GM12878 (cell line): Measurements from ENCODE around the gene SLC16A9. TPM values are rescaled to one million over a fixed set of nuclear protein-coding genes. Genes with fewer than 3 reads are reported as not detected.

Experiments used
- ATAC-seq: fragments of 200-7000 bp; cut with Tn5 transposase; 3 replicates; pipeline ENCODE4 v1.9.1; 2020; ENCODE audit warnings: mild to moderate bottlenecking, moderate library complexity
- BruUV-seq: library from RNA; stranded (reverse); fragments of 400-500 nt; replicated peaks from 2 replicates; lab custom pipeline; 2021; lab: Mats Ljungman, UMichigan
- CTCF ChIA-PET: fragments of 300-600 bp; sonication (Branson Sonifier 250); formaldehyde crosslinking; extraction: SDS; loops from one replicate; lab custom pipeline; 2021; ENCODE audit warnings: inconsistent platforms; lab: Yijun Ruan, JAX
- POLR2A ChIA-PET: fragments of 350-600 bp; formaldehyde crosslinking; extraction: SDS; loops from one replicate; lab custom pipeline; 2021; ENCODE audit warnings: inconsistent platforms; lab: Charles Lee
- RAD21 ChIA-PET: fragments of 300-600 bp; sonication (Branson Sonifier 250); formaldehyde crosslinking; loops from one replicate; lab custom pipeline; 2023; ENCODE audit warnings: antibody characterized with exemption; ENCODE audit not compliant: unreplicated experiment; lab: Charles Lee
- SMC1A ChIA-PET: fragments of 300-600 bp; sonication (Branson Sonifier 250); formaldehyde crosslinking; loops from one replicate; lab custom pipeline; 2023; ENCODE audit not compliant: unreplicated experiment, uncharacterized antibody; lab: Charles Lee
- DNase-seq: peaks from one replicate; pipeline ENCODE4 v3.0.0-alpha.2; 2011; ENCODE audit warnings: low read depth, low spot score
- FAIRE-seq: peaks from 3 replicates; lab custom pipeline; 2011; peaks lifted over from hg19 to GRCh38; lab: Jason Lieb, UNC
- H2AFZ ChIP-seq: 2 replicates; pipeline ENCODE4 v1.6.0; 2011; ENCODE audit warnings: low read depth, low read length, control low read depth; ENCODE audit not compliant: control insufficient read depth
- H3K27ac ChIP-seq: 2 replicates; pipeline ENCODE4 v1.5.1; 2011; ENCODE audit warnings: control low read depth; ENCODE audit not compliant: control insufficient read depth, insufficient read depth
- H3K27me3 ChIP-seq, 2 experiments: replicated peaks in 1 of 2; 2 replicates each; pipeline versions ENCODE4 v1.6.0 to v1.6.1; 2011; ENCODE audit warnings: low read length in 1 of 2; ENCODE audit not compliant: control insufficient read depth in 2 of 2, insufficient read depth in 2 of 2
- H3K36me3 ChIP-seq, 2 experiments: 2 replicates each; pipeline ENCODE4 v1.5.1; 2011; ENCODE audit warnings: low read length in 1 of 2; ENCODE audit not compliant: control insufficient read depth in 2 of 2, insufficient read depth in 2 of 2
- H3K4me1 ChIP-seq: 2 replicates; pipeline ENCODE4 v1.6.1; 2011; ENCODE audit warnings: mild to moderate bottlenecking, low read length, moderate library complexity, mixed read lengths; ENCODE audit not compliant: control insufficient read depth, insufficient read depth
- H3K4me2 ChIP-seq: 2 replicates; pipeline ENCODE4 v1.6.0; 2011; ENCODE audit warnings: control low read depth; ENCODE audit not compliant: control insufficient read depth, insufficient read depth
- H3K4me3 ChIP-seq: fragments of 200-600 bp; sonication (generic); 2 replicates; pipeline ENCODE4 v1.5.1; 2016
- H3K79me2 ChIP-seq: 2 replicates; pipeline ENCODE4 v1.6.0; 2011; ENCODE audit warnings: low read length; ENCODE audit not compliant: control insufficient read depth, insufficient read depth
- H3K9ac ChIP-seq: 2 replicates; pipeline ENCODE4 v1.8.0; 2011; ENCODE audit warnings: low read length, control low read depth, mixed read lengths; ENCODE audit not compliant: control insufficient read depth, insufficient read depth
- H3K9me3 ChIP-seq: replicated peaks from 3 replicates; pipeline ENCODE4 v1.5.1; 2011; ENCODE audit warnings: mild to moderate bottlenecking, low read length; ENCODE audit not compliant: control insufficient read depth, insufficient read depth
- H4K20me1 ChIP-seq: 2 replicates; pipeline ENCODE4 v1.6.0; 2011; ENCODE audit not compliant: control insufficient read depth, insufficient read depth
- ATF2 ChIP-seq: IDR thresholded peaks from 2 replicates; pipeline ENCODE4 v1.6.1; 2012; ENCODE audit warnings: low read length, inconsistent platforms
- BACH1 ChIP-seq: fragments of 450-650 bp; IDR thresholded peaks from 2 replicates; pipeline ENCODE4 v1.6.1; 2017; ENCODE audit warnings: mild to moderate bottlenecking, borderline replicate concordance
- BCL11A ChIP-seq: IDR thresholded peaks from 2 replicates; pipeline ENCODE4 v1.6.1; 2011; ENCODE audit warnings: low read depth, low read length
- BCL3 ChIP-seq: IDR thresholded peaks from 2 replicates; pipeline ENCODE4 v1.6.1; 2011; ENCODE audit warnings: borderline replicate concordance, low read depth, mild to moderate bottlenecking, moderate library complexity, low read length; ENCODE audit not compliant: insufficient read depth, poor library complexity, severe bottlenecking
- DPF2 ChIP-seq: fragments of 450-650 bp; IDR thresholded peaks from 2 replicates; pipeline ENCODE4 v1.6.1; 2017; ENCODE audit warnings: mild to moderate bottlenecking
- MLLT1 ChIP-seq: fragments of 450-650 bp; IDR thresholded peaks from 2 replicates; pipeline ENCODE4 v1.6.1; 2016; ENCODE audit warnings: mild to moderate bottlenecking
- NFYA ChIP-seq: IDR thresholded peaks from 2 replicates; pipeline ENCODE4 v1.6.1; 2011; ENCODE audit warnings: low read depth, mild to moderate bottlenecking, low read length, improper control_type of control experiment, borderline replicate concordance
- PBX3 ChIP-seq: IDR thresholded peaks from 2 replicates; pipeline ENCODE4 v1.6.1; 2011; ENCODE audit warnings: mild to moderate bottlenecking, low read depth, low read length, moderate library complexity; ENCODE audit not compliant: insufficient replicate concordance
- SIN3A ChIP-seq: IDR thresholded peaks from 2 replicates; pipeline ENCODE4 v1.6.1; 2012; ENCODE audit warnings: low read depth, low read length, improper control_type of control experiment
- SKIL ChIP-seq: fragments of 450-650 bp; IDR thresholded peaks from 2 replicates; pipeline ENCODE4 v1.6.1; 2017; ENCODE audit warnings: mild to moderate bottlenecking, low read depth, inconsistent platforms; ENCODE audit not compliant: poor library complexity, severe bottlenecking
- SMAD5 ChIP-seq: IDR thresholded peaks from 2 replicates; pipeline ENCODE4 v1.6.1; 2016; ENCODE audit warnings: antibody characterized with exemption, low read depth
- SP1 ChIP-seq: IDR thresholded peaks from one replicate; pipeline ENCODE4 v1.6.1; 2011; ENCODE audit warnings: low read depth, low read length
- TARDBP ChIP-seq: IDR thresholded peaks from 2 replicates; pipeline ENCODE4 v1.6.1; 2016; ENCODE audit warnings: borderline replicate concordance
- YBX1 ChIP-seq: fragments of 450-650 bp; IDR thresholded peaks from 2 replicates; pipeline ENCODE4 v1.6.1; 2016; ENCODE audit warnings: antibody characterized with exemption
- YY1 ChIP-seq: IDR thresholded peaks from 2 replicates; pipeline ENCODE4 v1.6.1; 2011; ENCODE audit warnings: low read depth, mild to moderate bottlenecking, low read length
- ZNF384 ChIP-seq: IDR thresholded peaks from 2 replicates; pipeline ENCODE4 v1.6.1; 2012; ENCODE audit warnings: low read depth, mild to moderate bottlenecking, low read length, improper control_type of control experiment, borderline replicate concordance
- WGBS: methylation state at CpG from one replicate; pipeline ENCODE4 v1.1.6; 2016; ENCODE audit warnings: low lambda C conversion rate; ENCODE audit not compliant: insufficient replicate concordance, insufficient coverage; ENCODE audit errors: missing lambda C conversion rate; 5-methylcytosine and 5-hydroxymethylcytosine counted together
- in situ Hi-C: fragments of 300-500 bp; cut with MboI; formaldehyde crosslinking; loops from 9 replicates; pipeline ENCODE4 v1.14.3; 2018; ENCODE audit warnings: mixed read lengths
- intact Hi-C: fragments of 100-400 bp; cut with micrococcal nuclease; formaldehyde crosslinking; loops from one replicate; pipeline ENCODE4 v1.14.2; 2022; ENCODE audit not compliant: unreplicated experiment
- polyA plus RNA-seq, 11 experiments: library from polyadenylated mRNA; depleted of rRNA in 4 of 11; unstranded in 6 of 11; stranded (reverse) in 5 of 11; fragments of >200 nt; fragmentation: Nextera tagmentation in 4 of 11; fragmentation: Illumina TruSeq in 1 of 11; extraction: Ambion mirVana in 4 of 11; extraction: Trizol in 1 of 11; gene quantifications; 1 replicate in 1 of 11; 2 replicates in 10 of 11; pipeline versions ENCODE4 v1.2.1 to v1.2.3, GENCODE V29; 2011 to 2016; ENCODE audit warnings: inconsistent platforms in 2 of 11, missing spikeins in 2 of 11, low read depth in 1 of 11
- total RNA-seq, 4 experiments: library from RNA; depleted of rRNA in 3 of 4; stranded (reverse); fragments of >200 nt in 3 of 4; fragmentation: Illumina TruSeq in 1 of 4; extraction: Trizol in 1 of 4; gene quantifications; 2 replicates each; pipeline versions ENCODE4 v1.2.1 to v1.2.3, GENCODE V29; 2013 to 2021

Gene SLC16A9
- total and polyA plus RNA-seq, 10 of the 15 experiments (the other 5 are each of a cell fraction or from before 2014, with no cell fraction given) = 0.86 to 6.2 (median 4.3) TPM

GRCh38 chr10:59687657-59688056 is 22.0 kb downstream of the SLC16A9 start:
- POLR2A ChIA-PET = interaction anchor here (0.6 kb wide), 1 partner anchor 54 kb away, joined by 6 read pairs; no protein-coding TSS in a partner anchor
- TF ChIP-seq DPF2 (no peak), BCL11A (no peak), BACH1 (no peak), YBX1 (no peak), TARDBP (no peak), PBX3 (no peak), YY1 (no peak), SP1 (no peak), MLLT1 (no peak), ATF2 (no peak), SKIL (no peak), ZNF384 (no peak), SMAD5 (no peak), NFYA (no peak), SIN3A (no peak), BCL3 (no peak)

More at GRCh38 chr10:59687657-59688056, 22.0 kb downstream of the SLC16A9 start:
- H3K79me2 ChIP-seq = no peaks in the 10 kb centered on the region
- in situ Hi-C loops (no loop called here), intact Hi-C loops (no loop called here)
- no peaks in the 10 kb centered on the region for H3K4me1 ChIP-seq
- no peak overlapping the region for H3K4me2 ChIP-seq
- DNase-seq = no peak
- ChIA-PET CTCF (no interaction called here), SMC1A (no interaction called here), RAD21 (no interaction called here)
- no peaks in the 10 kb centered on the region for H3K9me3 ChIP-seq
- 0% methylated on average over 1 of the region's 1 CpG for WGBS
- H3K9ac ChIP-seq = no peak overlapping the region
- H4K20me1 ChIP-seq = no peaks in the 10 kb centered on the region
- no peak overlapping the region for H3K27ac ChIP-seq
- H3K27me3 ChIP-seq = no peaks in the 10 kb centered on the region
- no peak overlapping the region for H3K4me3 ChIP-seq
- no peak for ATAC-seq
- no TSS peak for BruUV-seq
- H3K36me3 ChIP-seq = no peaks in the 10 kb centered on the region
- H2AFZ ChIP-seq = no peak overlapping the region
- FAIRE-seq = no peak
